ENCODE data around the gene CKS2.
"Not testable (repeated sequence)": the region's sequence is repeated elsewhere in the genome, so short reads cannot be mapped to it uniquely, and the experiment has no call there.

The CKS2 gene

DNA sequence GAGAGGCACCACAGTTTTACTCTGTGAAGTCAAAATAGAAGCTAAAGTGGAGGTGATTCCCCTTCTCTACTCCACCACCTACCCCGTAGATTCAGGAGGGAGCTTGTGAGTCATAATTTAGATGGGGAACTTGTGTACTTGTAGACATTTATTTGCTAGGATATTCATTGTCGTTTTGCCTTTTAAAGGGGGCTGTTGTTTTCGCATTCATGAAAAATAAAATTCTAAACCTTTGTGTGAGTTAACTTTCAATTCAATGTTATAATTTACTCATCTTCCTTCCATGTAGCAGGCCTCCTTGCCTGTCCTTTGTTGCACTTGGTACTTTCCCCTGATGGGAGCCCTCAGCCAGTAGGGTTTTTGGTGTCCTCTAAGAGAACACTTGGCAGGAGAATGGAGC lies 29.3 kb downstream of the CKS2 start:
- no peak for DNase-seq (ENCODE audit: extremely low read depth, insufficient read length)
- TF ChIP-seq, protein P1, sequence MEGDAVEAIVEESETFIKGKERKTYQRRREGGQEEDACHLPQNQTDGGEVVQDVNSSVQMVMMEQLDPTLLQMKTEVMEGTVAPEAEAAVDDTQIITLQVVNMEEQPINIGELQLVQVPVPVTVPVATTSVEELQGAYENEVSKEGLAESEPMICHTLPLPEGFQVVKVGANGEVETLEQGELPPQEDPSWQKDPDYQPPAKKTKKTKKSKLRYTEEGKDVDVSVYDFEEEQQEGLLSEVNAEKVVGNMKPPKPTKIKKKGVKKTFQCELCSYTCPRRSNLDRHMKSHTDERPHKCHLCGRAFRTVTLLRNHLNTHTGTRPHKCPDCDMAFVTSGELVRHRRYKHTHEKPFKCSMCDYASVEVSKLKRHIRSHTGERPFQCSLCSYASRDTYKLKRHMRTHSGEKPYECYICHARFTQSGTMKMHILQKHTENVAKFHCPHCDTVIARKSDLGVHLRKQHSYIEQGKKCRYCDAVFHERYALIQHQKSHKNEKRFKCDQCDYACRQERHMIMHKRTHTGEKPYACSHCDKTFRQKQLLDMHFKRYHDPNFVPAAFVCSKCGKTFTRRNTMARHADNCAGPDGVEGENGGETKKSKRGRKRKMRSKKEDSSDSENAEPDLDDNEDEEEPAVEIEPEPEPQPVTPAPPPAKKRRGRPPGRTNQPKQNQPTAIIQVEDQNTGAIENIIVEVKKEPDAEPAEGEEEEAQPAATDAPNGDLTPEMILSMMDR (IDR thresholded peaks at IDR 0.05; ENCODE audit: insufficient read depth, low read length, poor library complexity, severe bottlenecking), result no peak
- H3K27me3 ChIP-seq (replicated peaks; ENCODE audit: control insufficient read depth, insufficient read depth, low read length), result no peaks in the 10 kb centered on the region
- H3K4me3 ChIP-seq (replicated peaks; ENCODE audit: low read depth, low read length), result no peak overlapping the region
- peaks cover 13% of the 10 kb centered on the region for H3K36me3 ChIP-seq (ENCODE audit: control insufficient read depth, insufficient read depth, low read length)

DNA sequence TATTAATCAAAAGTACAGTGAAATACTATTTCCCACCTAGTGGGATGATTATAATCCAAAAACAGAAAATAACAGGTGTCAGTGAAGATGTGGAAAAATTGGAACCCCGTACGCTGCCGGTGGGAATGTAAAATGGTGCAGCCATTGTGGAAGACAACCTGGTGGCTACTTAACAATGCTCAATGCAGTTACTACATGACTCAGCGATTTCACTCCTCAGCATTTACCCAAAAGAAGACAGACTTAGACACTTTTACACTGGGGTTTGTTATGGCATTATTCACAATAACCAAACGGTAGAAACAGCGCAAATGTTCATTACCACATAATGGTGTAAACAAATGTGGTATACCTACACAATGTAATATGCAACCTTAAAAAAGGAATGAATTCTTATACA lies 31.2 kb downstream of the CKS2 start:
- Histone ChIP-seq H3K4me3 (replicated peaks; ENCODE audit: low read depth, low read length) (no peak overlapping the region), H3K36me3 (ENCODE audit: control insufficient read depth, insufficient read depth, low read length) (peaks cover 22% of the 10 kb centered on the region), H3K27me3 (replicated peaks; ENCODE audit: control insufficient read depth, insufficient read depth, low read length) (no peaks in the 10 kb centered on the region)
- TF ChIP-seq, protein P1 (IDR thresholded peaks at IDR 0.05; ENCODE audit: insufficient read depth, low read length, poor library complexity, severe bottlenecking), result no peak
- no peak for DNase-seq (ENCODE audit: extremely low read depth, insufficient read length)

DNA sequence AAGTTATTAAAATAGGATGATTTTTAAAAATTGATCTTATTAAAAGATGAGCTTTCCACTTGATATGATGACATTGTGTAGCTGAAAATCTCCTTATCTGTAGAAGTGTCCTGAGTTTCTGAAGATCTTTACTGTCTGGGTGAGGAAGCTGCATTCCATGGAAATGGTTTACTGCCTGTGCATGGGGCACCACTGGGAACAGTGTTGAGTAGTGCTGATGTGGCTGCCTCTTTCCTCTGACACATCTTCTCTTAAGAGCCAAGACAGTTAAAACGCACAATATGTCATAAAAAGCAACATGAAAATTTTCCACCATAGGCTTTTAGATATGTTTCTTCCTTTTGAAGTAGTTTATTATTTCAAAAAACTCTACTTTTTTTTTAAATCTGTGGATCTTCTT lies 32.0 kb downstream of the CKS2 start:
- no peak overlapping the region for H3K4me3 ChIP-seq (replicated peaks; ENCODE audit: low read depth, low read length)
- TF ChIP-seq, protein P1 (IDR thresholded peaks at IDR 0.05; ENCODE audit: insufficient read depth, low read length, poor library complexity, severe bottlenecking), result no peak
- peaks cover 21% of the 10 kb centered on the region for H3K36me3 ChIP-seq (ENCODE audit: control insufficient read depth, insufficient read depth, low read length)
- no peaks in the 10 kb centered on the region for H3K27me3 ChIP-seq (replicated peaks; ENCODE audit: control insufficient read depth, insufficient read depth, low read length)
- DNase-seq (ENCODE audit: extremely low read depth, insufficient read length), result no peak

DNA sequence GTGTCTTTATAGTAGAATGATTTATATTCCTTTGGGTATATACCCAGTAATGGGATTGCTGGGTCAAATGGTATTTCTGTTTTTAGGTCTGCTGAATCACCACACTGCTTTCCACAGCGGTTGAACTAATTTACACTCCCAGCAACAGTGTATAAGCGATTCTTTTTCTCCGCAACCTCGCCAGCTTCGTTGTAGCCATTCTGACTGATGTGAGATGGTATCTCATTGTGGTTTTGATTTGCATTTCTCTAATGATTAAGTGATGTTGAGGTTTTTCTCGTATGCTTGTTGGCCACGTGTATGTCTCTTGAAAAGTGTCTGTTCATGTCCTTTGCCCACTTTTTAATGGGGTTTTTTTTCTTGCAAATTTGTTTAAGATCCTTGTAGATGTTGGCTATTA lies 32.8 kb downstream of the CKS2 start:
- H3K4me3 ChIP-seq (replicated peaks; ENCODE audit: low read depth, low read length); H3K27me3 ChIP-seq (replicated peaks; ENCODE audit: control insufficient read depth, insufficient read depth, low read length); DNase-seq (ENCODE audit: extremely low read depth, insufficient read length): not testable (repeated sequence)
- H3K36me3 ChIP-seq (ENCODE audit: control insufficient read depth, insufficient read depth, low read length), result peaks cover 23% of the 10 kb centered on the region

DNA sequence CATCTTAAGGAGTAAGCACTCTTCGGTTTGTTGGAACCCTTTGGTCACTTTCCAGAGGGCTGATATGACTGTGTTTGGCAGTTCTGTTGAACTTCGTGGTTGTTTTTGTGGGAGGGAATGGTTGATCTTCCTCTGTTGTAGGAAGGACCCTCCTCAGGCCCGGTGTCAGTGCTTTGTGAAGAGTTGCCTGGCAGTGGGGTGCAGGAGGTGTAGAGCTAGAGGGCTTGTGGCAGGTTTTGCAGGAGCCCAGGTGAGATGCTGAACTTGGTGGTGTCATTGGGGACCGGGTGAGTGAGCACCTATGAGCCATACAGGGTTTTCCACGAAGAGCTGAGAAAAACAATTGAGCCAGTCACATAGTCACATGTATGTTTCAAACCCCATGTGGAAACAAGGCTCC lies 34.5 kb downstream of the CKS2 start:
- no peak for DNase-seq (ENCODE audit: extremely low read depth, insufficient read length)
- peaks cover 29% of the 10 kb centered on the region for H3K36me3 ChIP-seq (ENCODE audit: control insufficient read depth, insufficient read depth, low read length)
- H3K4me3 ChIP-seq (replicated peaks; ENCODE audit: low read depth, low read length), result no peak overlapping the region
- no peaks in the 10 kb centered on the region for H3K27me3 ChIP-seq (replicated peaks; ENCODE audit: control insufficient read depth, insufficient read depth, low read length)
- TF ChIP-seq, protein P1 (IDR thresholded peaks at IDR 0.05; ENCODE audit: insufficient read depth, low read length, poor library complexity, severe bottlenecking), result no peak

DNA sequence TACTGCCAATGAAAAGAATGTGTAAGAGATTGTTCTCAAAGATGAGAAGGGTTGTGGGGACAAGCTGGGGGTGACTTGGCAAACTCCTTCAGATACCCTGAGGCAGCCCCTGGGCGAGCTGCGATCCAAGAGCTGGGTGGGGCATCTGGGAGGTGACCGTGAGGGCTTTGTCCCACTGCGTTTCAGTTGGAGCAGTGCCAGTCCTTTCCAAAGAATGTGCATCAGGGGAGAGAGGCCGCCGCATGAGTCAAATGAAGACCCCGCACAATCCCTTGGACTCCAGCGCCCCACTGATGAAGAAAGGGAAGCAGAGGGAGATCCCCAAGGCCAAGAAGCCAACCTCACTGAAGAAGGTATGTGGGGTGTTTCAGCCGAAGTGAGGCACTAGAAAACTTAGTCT lies 35.7 kb downstream of the CKS2 start:
- Histone ChIP-seq H3K4me3 (replicated peaks; ENCODE audit: low read depth, low read length) (no peak overlapping the region), H3K36me3 (ENCODE audit: control insufficient read depth, insufficient read depth, low read length) (peaks cover 37% of the 10 kb centered on the region), H3K27me3 (replicated peaks; ENCODE audit: control insufficient read depth, insufficient read depth, low read length) (no peaks in the 10 kb centered on the region)
- TF ChIP-seq, protein P1 (IDR thresholded peaks at IDR 0.05; ENCODE audit: insufficient read depth, low read length, poor library complexity, severe bottlenecking), result no peak
- DNase-seq (ENCODE audit: extremely low read depth, insufficient read length), result no peak

All from GM06990 (cell line).